HG02623 (cell line): ENCODE data around the gene CEP192.
"Not testable (repeated sequence)": the region's sequence is repeated elsewhere in the genome, so short reads cannot be mapped to it uniquely, and the experiment has no call there.

Source experiments
- ATAC-seq: cut with Tn5 transposase; IDR thresholded peaks from one replicate; pipeline ENCODE4 v1.9.1; 2021; ENCODE audit warnings: moderate library complexity; ENCODE audit not compliant: unreplicated experiment

The CEP192 gene

DNA sequence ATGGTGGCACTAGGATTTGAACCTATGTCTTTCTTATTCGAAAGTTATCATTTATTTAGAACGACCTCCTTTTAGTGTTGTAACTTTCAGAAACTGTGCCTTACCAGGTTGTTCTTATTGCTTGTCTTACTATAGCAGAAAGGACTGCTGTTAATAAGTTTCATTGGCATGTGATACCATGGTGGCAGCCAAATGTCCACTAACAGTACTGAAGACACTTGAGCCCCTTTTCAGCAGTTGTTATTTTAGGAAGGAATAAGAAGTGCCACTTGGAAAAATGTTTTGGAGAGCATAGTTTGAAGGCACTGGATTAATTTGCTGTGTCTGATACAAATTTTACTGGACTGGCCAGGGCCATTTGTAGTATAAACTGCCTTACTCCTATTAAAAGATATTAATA is 37.7 kb downstream of the CEP192 start:
- no peak for ATAC-seq

- no peak for ATAC-seq
Measured at GRCh38 chr18:13032173-13032572, 41.0 kb downstream of the CEP192 start.

DNA sequence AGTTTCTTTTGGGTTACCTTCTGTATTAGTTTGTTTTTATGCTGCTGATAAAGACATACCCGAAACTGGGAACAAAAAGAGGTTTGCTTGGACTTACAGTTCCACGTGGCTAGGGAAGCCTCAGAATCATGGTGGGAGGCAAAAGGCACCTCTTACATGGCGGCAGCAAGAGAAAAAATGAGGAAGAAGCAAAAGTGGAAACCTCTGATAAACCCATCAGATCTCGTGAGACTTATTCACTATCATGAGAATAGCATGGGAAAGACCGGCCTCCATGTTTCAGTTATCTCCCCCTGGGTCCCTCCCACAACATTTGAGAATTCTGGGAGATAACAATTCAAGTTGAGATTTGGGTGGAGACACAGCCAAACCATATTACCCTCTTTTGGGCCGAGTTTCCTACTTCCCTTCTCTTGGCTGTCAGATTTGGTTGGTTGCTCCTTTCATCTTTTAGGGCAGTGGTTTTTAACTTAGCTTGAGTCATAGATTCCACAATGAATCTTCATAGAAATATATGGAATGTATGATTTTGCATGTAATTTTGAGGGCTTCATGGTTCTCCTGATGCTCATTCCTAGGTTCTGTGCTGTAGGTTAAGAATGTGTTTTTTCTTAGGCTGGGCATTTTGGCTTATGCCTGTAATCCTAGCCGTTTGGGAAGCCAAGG is 44.2 kb downstream of the CEP192 start:
- no peak for ATAC-seq

DNA sequence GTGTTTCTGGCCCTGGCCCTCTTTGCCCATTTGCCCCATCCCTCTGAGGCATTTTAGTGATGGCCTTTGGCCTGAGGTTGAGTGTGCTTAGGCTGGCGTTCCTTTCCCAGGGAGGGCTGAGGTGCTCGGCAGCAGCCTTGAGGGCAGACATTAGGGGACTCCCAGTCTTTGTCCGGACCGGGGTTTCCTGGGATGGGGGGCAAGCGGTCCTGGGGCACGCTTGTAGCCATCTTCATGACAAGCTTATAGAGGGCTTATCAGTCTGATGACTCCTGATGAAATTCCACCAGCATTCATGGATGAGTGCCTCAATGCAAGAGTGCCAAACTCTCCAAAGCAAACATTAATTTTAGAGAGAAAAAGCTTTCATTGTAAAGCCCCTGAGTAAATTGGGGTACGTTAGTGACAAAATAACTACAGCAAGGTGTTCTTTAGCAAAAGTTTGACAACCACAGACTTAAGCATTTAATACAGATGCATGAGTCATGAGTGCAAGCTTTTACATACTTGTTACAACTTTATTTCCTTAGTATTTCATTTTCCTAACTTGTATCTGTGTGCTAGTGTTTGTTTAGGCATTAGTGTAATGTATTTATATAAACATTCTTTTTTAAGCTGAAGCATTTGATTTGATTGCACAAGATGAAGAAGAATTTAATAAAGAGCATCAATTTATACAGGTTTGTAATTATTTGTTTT is 45.6 kb downstream of the CEP192 start:
- ATAC-seq = no peak

- no peak for ATAC-seq
Measured at GRCh38 chr18:13039806-13040205, 48.6 kb downstream of the CEP192 start.

DNA sequence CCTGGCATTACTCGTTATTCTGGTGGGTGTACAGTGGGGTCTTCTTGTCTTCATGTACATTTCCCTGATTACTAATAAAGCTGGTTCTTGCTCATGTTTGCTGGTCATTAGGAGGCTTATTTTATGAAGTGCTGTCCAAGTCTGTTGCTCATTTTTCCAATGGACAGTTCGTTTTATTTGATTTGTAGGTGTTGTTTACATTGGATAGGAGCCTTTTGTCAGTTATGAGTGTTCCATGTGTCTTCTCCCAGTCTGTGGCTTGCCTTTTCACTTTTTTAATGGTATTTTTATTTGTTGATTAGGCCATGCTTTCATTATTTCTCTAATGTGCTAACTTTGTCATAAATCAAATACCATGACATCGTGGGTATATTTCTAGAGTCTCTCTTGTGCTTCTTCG is 51.9 kb downstream of the CEP192 start:
- ATAC-seq = no peak

GRCh38 chr18:13048061-13048595 is 57.0 kb downstream of the CEP192 start:
- ATAC-seq = no peak

GRCh38 chr18:13051159-13051558 is 60.0 kb downstream of the CEP192 start:
- ATAC-seq = no peak

DNA sequence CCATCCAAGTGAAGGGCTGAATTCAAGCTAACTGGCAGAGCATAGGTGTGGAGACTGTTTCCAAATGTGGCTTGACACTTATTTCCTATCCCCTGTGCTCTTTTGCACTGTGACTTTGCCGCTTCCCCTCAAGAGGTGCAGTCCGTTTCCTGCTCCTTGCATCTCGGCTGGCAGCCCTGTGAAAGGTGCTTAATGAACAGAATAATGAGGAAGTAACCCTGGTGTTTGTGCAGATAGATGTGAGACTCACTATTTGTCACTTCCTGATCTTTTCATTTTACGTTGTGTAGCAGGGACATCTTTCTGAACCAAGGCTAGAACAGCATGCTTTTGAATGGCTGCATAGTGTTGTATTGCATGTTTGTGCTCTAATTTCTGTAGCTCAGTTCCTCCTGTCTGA is 60.8 kb downstream of the CEP192 start:
- ATAC-seq = no peak

DNA sequence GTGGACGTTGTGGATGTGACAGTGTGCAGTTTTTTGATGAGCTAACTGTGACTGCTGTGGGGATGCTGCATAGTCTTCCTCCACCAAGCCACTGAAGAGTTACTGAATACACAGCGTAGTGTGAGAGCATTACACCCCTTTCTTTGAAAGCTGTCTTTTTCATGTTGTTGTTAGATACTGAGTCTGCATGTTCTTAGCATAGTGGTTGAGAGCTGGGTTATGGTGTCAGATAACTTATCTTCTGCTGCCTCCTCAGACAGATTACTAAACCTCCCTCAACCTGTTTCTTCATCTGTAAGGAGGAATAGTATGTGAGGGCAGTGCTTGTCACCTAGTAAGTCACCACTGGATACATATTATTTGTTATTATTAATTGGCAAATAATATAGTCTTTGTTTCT is 63.2 kb downstream of the CEP192 start:
- no peak for ATAC-seq

DNA sequence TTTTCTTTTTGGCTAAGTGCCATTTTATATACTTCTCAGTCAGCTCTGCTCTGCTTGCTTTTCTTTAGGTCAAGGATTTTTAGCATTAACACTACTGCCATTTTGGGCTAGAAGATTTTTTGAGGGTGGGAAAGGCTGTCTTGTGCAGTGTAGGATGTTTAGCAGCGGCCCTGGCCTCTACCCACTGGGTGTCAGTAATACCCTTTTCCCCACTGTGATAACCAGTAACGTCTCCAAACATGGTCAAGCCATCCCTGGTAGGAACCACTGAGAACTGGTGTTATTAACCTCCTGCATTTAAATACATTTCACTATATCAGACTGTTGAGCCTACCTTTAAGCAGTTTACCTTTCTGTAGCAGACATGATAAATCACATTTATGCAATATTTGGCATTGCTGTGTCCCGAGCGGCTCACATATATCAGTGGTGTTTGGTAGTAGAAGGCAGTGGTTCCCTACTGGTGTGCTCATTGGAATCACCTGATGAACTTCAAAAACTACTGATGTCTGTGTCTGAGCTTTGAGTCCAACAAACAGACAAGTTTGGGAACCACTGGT is 70.5 kb downstream of the CEP192 start:
- ATAC-seq = no peak

- ATAC-seq = no peak
Measured at GRCh38 chr18:13067124-13067523, 76.0 kb downstream of the CEP192 start.

DNA sequence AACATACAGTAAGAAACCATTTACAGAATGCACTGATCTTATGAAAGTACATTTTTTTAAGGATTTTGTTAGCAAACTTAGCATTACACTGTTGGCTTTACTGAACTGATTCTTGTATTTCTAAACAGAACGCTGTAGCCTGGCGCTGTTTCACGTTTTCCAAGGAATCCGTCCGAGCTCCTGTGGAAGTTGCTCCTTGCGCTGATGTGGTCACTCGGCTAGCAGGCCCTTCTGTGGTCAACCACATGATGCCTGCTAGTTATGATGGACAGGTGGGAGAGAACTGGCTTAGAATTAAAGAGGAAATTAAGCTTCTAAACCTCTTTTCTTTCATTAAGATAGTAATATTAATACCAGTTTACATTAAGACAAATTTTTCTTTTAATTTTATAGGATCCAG is 76.8 kb downstream of the CEP192 start:
- no peak for ATAC-seq

DNA sequence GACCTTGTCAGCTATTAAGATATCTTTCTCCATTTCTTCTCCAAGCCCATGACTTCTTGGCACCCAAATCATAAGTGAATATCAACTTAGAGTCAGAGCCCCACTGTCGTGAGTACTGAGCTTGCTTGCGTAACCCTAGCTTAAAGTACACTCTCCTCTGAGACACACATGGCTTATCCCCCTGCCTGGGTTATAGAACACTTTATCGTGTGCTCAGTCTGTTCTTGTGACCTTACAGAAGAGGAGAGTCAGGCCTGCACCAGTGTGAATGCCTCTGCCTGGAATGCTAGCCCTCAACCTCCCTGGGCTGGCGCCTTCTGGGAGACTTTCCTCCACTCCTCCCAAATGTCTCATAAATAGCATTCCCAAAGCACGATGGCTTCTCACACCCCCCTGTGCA is 79.3 kb downstream of the CEP192 start:
- ATAC-seq = no peak

- no peak for ATAC-seq
Measured at GRCh38 chr18:13076886-13077285, 85.7 kb downstream of the CEP192 start.

DNA sequence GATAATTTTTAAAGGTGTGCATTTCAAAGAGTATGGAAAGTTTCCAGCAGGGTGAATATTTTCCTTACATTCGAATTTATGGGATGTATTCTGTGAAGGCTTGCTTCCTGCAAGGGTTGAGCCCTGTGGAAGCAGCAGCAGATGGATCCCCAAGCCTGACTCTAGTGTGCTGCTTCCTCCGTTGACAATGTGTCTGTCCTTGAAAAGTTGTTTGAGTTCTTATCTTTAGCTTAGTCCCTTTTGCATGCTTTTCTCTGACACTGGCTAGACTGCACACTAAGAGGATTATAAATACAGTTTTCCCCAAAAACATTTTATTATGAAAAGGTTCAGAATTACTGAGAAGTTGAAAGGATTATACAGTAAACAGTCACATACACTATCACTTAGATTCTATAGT is 86.3 kb downstream of the CEP192 start:
- no peak for ATAC-seq

DNA sequence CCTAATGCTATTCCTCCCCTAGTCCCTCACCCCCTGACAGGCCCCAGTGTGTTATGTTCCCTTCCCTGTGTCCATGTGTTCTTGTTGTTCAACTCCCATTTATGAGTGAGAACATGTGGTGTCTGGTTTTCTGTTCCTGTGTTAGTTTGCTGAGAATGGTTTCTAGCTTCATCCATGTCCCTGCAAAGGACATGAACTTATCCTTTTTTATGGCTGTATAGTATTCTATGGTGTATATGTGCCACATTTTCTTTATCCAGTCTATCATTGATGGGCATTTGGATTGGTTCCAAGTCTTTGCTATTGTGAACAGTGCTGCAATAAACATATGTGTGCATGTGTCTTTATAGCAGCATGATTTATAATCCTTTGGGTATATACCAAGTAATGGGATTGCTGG is 86.9 kb downstream of the CEP192 start:
- not testable (repeated sequence) for ATAC-seq

- ATAC-seq = no peak
Measured at GRCh38 chr18:13086906-13087305, 95.7 kb downstream of the CEP192 start.

- no peak for ATAC-seq
Measured at GRCh38 chr18:13095466-13095865, 104.3 kb downstream of the CEP192 start.

- no peak for ATAC-seq
Measured at GRCh38 chr18:13096232-13096631, 105.1 kb downstream of the CEP192 start.

GRCh38 chr18:13096719-13097118 is 105.6 kb downstream of the CEP192 start:
- no peak for ATAC-seq

DNA sequence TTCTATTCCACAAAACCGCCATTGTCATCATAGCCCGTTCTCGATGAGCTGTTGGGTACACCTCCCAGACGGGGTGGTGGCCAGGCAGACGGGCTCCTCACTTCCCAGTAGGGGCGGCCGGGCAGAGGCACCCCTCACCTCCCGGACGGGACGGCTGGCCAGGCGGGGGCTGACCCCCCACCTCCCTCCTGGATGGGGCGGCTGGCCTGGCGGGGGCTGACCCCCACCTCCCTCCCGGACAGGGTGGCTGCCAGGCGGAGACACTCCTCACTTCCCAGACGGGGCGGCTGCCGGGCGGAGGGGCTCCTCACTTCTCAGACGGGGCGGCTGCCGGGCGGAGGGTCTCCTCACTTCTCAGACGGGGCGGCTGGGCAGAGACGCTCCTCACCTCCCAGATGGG is 106.9 kb downstream of the CEP192 start:
- ATAC-seq = not testable (repeated sequence)
